CD4-positive, alpha-beta T cell treated with Interleukin-12 subunit alpha and Interleukin-12 subunit beta, for 1 hour (primary cell): Measurements from ENCODE around the gene MRPL43.

ENCODE experiments used
- DNase-seq: peaks from one replicate; pipeline ENCODE4 v3.0.0-alpha.2; 2020

The MRPL43 gene

DNA sequence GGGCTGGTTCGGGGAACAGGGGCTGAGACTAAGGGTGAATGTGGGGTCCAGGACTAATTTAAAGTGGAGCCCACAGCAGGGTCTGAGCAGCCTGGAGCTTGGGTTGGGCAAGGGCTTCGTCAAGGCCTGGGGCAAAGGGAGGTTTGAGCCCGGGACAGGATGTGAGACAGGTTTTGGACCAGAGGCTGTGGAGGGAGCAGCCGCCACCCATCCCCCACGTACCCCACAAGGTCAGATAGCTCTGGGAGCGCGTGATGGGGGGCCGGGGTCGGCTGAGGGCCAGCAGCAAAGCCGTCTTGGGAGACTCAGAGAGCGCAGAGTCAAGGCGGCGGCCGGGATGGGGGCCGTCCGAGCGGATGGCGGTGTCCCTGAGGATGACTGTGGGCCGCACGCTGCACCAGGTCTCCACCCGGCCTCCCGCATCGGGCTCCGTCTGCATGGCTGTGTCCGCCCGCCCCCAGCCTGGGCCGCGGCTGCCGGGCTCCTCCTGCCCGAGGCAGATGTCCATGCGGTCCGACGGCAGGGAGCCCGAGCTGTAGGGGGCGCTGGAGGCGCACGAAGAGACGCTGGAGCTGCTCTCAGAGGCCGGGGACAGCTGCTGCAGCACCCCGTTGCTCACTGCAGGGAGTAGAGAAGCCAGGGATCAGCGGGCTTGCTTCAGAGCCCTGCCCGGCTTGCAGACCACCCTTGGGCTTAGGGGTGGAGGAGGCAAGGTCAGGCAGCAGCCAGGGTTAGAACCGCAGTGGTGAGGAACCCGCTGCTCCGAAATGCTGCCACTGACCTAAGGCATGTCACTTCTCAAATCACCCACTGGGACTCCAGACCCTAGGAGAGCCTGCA, 31.5 kb upstream of the MRPL43 start:
- DNase-seq = peak; percentile 71

DNA sequence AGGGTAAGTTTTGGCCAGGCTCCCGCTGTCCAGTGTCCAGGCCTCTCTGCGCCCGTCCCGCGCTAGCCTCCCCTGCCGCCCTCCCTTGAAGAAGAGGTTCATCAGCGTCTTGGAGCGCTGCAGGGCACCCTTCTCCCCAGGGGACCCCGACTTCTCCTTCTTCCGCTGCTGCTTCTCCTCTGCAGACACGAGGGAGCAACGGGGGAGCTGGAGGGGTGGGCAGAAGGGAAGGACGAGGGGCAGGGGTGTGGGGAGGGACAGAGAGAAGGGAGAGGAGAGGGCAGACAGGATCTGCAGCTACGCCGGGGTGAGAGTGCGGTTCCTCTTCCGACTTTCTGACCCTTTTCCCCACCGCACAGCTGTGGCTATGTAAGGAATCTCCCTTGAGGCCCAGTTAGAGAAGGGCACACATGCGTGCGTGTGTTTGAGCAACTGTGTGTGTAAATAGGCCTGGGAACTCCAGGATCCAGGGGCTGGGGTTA, 30.9 kb upstream of the MRPL43 start:
- no peak for DNase-seq

DNA sequence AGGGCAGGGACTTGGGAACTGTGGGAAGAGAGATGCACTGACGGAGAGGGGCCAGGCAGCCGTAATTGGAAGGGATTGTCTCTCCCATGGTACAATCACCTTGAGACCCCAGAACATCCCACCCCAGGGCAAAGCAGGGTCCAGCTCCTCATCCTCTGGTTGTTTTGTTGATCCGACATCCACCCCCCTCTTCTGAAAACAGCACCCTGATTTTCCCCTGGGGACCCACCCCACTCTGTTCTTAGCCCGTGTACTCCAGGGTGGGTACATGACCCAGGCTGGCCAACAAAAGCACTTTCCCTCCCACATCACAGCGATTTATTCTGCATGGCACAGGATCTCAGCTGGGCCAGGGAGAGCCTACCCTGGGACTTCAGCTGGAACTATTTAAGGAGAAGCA, 29.5 kb upstream of the MRPL43 start:
- no peak for DNase-seq

DNA sequence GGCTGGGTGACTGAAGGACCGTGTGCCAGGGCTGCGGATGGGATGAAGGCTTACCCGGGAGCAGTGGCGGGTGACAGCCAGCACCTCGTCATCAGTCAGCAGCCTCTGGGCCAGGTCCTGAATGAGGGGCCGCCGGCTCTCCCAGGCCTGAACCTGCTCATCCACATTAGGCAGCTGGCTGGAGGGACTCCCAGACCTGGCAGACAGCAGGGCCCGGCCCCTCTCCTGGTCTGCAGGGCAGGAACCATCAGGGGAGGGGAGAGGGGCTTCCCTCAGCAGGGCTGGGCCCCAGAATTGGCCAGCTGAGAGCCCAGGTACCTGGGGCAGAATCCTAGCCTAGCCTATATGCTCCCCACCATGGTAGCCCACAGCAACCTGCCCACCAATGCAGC, 28.3 kb upstream of the MRPL43 start:
- DNase-seq = no peak

DNA sequence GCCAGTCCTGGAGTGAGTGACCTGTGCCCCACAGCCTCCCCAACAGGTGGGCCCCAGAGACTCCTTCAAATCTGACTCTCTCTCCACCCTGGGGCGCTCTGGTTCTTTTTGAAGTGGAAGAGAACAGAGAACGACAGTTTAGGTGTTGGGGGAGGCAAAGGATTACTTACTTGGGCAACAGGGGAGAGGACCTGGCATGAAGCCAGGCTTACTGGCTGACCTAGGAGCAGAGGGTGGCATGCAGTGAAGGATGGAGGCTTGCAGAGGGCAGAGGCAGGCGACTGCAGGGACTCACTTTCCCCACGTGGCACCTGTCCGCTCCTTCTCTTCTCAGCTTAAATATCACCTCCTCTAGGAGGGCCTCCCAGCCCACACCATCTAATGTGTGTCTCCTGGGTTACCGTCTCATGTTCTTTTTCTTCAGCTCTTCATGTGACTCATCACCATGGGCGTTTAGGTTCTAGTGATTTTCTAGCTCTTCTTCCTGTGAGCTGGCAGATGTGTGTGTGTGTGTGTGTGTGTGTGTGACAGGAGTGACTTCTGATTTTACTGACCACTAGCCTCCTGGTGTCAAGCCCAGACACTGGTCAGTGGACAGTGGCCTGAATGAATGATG, 27.8 kb upstream of the MRPL43 start:
- DNase-seq = no peak

DNA sequence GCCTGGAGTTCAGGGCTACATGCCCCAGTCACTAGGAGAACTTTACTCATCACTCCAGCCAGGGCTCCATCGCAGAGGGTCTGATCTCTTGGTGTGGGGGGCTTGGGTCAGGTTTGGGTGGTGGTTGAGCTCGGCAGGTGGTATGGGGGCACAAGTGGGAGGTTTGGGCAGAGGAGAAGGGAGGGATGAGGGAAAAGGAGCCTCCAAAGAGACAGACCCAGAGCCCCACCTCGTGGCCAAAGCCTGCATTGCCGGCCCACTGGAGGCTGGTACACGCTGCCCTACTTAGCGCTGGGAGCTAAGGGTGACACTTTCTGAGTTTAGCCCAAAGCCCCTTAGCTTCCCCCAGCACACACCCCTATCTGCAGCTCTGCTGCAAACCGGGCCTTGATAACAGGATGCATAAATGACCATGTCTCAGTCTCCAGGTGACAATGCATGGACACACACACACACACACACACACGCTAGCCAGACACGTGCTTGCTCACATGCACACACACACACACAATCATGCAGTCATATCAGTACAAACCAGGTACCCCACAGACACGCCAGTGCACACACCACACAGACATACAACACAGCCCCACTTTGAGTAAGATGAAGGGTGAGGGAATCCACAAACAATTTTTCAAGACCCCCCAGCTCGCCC, 27.1 kb upstream of the MRPL43 start:
- DNase-seq = peak; percentile 79

DNA sequence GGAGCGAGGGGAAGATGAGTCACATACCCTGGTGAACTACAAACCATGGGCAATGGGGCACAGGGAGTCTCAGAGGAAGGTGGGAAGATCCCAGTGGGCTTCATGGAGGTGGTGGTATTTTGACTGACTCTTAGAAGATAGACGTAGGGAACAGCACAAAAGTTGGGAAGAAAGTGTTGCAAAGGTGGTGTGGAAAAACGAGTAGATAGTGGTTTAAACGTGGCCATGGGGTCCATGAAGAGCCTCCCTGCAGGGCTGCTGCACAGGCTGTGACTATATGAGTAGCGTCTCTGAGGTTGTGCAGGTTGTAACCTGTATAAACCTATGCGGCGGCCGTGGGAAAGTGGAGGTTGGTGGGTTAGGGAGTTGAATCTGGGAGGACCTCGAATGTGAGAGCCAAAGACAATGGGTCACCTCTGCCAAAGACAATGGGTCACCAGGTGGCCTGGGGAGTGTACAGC, 26.1 kb upstream of the MRPL43 start:
- DNase-seq = no peak

DNA sequence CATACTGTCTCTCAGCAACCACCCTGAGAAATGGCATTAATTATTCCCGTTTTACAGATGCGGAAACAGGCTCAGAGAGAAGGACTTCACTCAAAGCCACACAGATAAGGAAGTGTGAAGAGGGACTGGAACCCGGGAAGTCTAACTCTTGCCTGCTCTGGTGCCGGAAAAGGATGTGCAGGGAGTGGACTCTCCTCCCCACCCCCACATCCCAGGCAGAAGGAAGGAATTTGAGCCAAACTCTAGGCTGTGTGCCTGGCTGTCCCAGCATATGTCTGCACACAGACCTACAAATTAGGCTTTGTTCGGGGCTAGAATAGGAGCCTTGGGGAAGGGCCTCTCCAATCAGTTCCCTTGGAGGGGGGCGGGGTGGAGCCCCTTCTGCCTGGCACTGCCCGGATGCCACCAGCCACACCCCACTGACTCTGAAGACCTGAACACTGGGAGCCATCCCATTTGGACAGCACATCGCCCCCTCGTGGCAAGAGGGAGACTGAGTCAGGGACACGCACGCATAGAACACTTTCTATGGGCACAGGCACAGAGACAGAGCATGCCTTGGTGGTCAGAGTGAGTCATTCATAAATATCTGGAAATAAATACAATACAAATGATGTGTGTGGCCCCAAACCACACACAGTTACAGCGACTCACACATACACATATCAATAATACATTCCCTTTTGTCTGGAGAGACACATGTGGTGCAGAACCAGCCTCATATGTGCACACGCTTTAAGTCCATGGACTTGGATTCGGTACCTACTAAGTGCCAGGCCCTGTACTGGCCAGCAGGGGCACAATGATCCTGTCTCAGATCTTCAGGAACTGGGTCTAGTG, 25.4 kb upstream of the MRPL43 start:
- DNase-seq = peak; percentile 81

DNA sequence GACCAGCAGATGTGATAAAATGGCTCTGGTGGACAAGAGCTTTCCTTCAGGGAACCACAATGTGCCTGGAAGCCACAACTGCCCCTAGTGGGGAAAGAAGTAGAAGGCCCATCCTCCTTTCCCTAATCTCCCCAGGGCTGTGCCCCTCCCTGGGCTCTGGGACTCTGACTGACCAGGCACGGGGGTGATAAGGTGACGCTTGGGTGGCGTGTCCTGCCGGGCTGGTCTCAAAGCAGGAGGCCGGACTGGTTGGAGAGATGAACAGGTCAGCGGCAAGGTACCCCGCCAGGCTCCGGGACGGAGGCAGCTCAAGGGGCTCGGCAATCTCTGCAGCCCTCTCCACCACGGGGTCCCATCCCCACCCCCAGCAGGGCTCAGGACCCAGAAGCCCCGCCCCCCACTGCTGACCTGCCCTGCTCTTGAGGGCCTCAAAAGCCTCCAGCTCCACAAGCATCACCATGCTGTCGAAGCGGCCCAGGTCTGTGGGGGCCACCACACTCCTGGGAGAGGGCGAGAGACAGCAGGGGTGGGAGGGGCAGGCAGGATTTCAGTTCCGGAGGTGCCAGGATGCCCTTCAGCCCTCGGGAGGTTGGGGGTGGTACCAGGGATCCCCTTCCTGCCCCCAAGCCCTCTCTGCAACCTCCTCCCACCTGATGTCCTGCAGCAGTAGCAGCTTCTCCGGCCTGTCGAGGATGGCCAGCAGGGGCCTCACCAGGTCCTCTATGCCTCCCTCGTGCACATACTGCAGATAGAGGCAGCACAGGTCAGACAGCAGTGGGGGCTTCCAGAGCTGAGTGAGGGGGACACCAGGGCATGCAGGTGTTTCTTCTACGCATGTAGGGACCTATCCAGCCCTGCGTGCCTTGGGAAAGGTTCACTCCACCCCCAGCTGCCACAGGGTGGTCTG, 24.5 kb upstream of the MRPL43 start:
- no peak for DNase-seq

DNA sequence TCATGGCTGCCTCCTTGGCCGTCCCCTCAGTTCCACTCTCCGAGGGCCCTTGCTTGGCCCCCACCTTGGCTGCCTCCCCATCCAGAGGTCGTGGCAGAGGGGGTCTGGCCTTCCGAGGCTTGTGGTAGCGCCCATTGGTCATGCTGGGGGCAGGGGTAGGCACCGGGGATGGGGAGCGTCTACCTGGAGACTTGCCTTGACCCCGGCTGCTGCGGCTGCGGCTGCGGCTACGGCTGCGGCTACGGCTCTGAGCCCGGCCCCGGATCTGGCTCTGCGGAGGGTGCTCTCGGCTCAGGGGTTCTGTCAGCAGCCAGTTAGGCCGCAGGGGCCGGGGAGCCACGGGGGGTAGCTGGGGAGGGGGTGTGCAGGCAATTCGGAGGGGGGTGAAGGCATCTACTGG, 23.0 kb upstream of the MRPL43 start:
- no peak for DNase-seq

DNA sequence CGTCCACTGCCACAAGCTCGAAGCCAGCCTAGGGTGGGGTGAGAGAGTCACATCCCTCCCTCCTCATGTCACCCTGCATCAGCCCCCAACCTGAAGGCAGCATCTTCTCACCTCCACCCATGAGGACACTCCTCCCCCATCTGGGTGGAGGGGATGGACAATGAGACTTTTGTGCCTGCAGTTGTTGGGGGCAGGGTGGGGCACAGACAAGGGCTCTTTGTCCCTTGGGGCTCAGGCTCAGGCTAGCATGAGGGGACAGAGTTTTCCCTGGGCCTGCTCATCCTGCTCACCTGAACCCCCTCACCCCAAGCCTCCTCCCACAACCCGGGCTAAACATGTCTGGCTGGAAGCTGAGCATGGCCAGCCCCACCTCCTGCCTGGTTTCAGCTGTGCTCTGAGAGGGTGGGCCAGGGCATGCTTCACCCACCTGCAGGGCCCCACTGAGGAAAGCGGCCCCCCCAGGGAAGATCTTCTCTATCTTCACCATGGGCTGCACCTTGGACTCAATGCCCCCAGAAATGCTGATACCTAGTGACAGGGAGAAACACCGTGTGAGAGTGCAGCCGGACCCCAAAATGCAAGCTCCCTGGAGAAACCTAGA, 21.6 kb upstream of the MRPL43 start:
- DNase-seq = no peak

DNA sequence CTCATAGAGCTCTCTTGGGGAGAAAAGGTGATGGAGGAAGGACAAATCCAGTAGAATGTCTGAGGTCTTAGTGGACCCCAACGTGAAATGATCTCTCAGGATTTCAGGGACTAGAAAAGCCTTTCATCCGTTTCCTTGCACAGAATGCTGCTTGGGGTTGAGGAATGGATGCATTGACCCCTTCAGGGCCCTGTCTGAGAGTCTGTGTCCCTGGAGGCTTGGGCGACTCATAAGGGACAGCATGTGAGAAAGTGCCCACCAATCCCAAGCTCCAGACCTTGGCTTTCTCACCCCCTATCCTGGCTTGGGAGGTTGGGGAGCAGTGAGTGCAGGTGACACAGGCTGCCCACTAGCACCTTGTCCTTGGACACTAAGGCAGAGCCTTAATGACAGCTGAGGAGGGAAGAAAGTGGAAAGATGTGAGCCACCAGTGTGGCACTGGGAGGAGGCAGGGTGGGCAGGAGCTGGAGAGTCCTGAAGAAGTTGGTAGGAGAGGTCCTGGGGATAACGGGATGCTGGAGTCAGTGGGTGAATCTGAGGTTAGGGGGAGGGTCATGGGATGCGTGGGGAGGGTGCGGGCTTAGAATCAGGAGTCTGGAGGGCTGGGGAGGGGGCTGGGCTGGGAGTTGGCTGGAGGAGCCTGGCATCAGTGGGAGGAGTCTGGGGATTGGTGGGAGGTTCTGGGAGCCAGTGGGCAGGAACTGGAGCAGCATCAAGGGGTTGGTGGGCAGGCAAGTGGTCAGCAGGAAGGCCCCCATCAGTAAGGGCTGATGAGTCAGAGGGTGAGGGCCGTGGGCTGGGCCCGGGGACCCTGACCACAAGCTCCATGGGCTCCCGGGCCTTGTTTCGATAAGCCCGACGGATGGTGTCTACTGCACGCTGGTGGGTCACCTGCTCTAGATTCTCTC, 20.9 kb upstream of the MRPL43 start:
- DNase-seq = no peak

DNA sequence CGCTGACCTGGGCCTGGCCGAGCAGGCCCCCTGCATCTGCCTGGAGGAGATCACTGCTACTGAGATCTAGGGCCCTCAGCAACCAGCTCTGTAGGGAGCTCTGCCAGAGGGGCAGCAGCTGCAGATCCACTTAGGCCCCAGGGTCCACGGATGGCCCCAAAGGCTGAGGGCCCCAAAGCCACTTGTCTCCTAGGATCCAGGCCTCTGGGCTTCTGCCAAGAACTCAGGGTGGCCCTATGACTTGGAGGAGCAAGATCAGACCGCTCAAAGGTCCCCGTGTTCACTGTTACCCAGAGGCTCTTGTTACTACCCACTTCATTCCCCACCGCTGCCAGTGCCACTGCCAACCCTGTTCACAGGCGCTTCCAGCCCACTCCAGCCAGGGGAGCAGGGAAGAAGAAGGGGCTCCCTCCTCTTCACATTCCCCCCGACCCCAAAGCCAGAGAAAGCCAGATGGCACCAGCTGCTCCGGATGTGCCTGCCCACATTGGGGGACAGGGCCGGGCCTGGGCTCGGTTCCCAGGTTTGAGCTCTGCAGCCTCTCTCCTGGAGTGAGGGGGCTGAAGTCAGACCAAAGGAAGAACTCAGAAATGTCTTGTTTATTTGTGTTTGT, 19.9 kb upstream of the MRPL43 start:
- DNase-seq = no peak

DNA sequence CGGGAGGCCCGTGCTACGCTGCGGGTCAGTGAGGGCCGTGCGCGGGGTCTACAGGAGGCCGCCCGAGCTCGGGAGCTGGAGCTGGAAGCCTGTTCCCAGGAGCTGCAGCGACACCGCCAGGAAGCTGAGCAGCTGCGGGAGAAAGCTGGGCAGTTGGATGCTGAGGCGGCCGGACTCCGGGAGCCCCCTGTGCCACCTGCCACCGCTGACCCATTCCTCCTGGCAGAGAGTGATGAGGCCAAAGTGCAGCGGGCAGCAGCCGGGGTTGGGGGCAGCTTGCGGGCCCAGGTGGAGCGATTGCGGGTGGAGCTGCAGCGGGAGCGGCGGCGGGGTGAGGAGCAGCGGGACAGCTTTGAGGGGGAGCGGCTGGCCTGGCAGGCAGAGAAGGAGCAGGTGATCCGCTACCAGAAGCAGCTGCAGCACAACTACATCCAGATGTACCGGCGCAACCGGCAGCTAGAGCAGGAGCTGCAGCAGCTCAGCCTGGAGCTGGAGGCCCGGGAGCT, 19.3 kb upstream of the MRPL43 start:
- DNase-seq = no peak

DNA sequence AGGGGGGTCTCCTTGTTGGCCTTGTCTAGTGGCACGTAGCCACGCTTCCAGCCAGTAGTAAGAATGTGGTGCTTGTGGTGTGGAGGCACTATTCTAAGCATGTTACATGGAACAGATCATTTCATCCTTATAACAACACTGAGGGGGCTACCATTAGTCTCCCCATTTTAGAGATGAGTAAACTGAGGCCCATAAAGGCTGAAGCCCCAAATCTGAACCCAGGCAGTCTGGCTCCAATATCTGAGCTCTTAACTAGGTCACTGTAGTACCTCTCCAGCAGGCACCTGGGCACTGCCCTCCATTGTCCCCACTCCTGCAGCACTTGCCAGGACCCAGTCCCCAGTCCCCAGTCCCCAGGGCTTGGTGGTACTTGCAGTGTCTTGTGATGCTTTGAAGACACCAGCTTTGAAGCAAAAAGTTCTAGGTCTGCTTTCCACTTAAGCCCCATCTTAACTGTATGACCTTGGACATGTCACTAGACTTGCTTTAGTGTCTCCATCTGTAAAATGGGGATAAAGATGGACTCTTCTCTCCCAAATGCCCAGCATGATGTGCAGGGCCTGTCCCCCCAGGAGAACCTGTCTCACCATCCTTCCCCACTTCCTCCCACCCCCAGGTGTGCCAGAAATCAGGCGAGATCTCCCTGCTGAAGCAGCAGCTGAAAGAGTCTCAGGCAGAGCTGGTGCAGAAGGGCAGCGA, 18.7 kb upstream of the MRPL43 start:
- DNase-seq = no peak

DNA sequence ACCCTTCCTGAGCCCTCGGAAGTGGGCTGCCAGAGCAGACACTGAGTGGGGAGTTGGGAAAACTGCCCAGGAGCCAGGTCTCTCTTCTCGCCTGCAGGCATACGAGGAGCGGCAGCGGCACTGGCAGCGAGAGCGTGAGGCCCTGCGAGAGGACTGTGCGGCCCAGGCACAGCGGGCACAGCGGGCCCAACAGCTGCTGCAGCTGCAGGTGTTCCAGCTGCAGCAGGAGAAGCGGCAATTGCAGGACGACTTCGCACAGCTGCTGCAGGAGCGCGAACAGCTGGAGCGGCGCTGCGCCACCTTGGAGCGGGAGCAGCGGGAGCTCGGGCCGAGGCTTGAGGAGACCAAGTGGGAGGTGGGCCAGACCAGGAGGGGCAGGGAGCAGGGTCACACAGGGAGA, 18.1 kb upstream of the MRPL43 start:
- DNase-seq = no peak

DNA sequence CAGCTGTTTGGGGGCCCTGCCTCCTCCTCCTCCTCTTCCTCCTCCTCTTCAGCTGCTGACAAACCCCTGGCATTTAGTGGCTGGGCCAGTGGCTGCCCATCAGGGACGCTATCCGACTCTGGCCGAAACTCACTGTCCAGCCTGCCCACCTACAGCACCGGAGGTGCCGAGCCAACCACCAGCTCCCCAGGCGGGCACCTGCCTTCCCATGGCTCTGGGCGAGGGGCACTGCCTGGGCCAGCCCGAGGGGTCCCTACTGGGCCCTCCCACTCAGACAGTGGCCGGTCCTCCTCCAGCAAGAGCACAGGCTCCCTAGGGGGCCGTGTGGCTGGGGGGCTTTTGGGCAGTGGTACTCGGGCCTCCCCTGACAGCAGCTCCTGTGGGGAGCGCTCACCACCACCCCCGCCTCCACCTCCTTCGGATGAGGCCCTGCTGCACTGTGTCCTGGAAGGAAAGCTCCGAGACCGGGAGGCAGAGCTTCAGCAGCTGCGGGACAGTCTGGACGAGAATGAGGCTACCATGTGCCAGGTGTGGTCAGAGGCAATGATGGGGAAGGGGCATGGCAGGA, 16.4 kb upstream of the MRPL43 start:
- no peak for DNase-seq

DNA sequence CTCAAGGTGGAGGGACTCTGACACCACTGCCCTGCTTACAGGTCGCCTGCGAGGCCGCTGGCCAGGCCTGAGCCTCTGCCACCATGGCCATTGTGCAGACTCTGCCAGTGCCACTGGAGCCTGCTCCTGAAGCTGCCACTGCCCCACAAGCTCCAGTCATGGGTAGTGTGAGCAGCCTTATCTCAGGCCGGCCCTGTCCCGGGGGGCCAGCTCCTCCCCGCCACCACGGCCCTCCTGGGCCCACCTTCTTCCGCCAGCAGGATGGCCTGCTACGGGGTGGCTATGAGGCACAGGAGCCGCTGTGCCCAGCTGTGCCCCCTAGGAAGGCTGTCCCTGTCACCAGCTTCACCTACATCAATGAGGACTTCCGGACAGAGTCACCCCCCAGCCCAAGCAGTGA, 15.2 kb upstream of the MRPL43 start:
- DNase-seq = no peak

DNA sequence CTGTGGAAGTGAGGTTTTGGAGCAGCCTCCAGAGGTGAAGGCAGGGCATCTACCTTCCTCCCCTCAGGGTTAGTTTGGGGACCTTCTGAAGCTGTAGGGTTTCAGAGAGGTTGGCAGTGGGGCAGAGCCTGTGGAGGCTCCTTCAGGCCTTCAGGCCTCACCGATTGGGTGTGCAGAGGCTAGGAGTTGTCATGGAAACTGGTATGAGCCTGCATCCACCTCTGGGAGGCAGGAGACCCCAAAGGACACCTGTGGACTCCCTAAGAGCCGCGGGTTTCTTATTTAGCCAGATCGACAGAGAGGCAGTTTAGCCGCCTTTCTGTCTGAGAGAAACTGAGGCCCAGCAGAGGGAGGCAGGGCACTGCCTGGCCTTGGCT, 14.3 kb upstream of the MRPL43 start:
- no peak for DNase-seq
